K562 (cell line): ENCODE measurements around the gene CTSW. TPM values are rescaled to one million over a fixed set of nuclear protein-coding genes. Genes with fewer than 3 reads are reported as not detected.

Experiments used
- C11orf30 ChIP-seq: fragments of 450-650 bp; IDR thresholded peaks from 2 replicates; pipeline ENCODE4 v1.6.1; 2016; ENCODE audit warnings: low read depth, mild to moderate bottlenecking
- CTCFL ChIP-seq: IDR thresholded peaks from 2 replicates; pipeline ENCODE4 v1.6.1; 2011; ENCODE audit warnings: borderline replicate concordance, low read depth, mild to moderate bottlenecking, moderate library complexity, low read length; ENCODE audit not compliant: insufficient read depth, poor library complexity, severe bottlenecking
- FOXA1 ChIP-seq: fragments of 450-650 bp; IDR thresholded peaks from 2 replicates; pipeline ENCODE4 v1.6.1; 2016; ENCODE audit warnings: mild to moderate bottlenecking, borderline replicate concordance
- GTF2E2 ChIP-seq: fragments of 200-800 bp; sonication (Bioruptor generic); IDR thresholded peaks from 2 replicates; pipeline ENCODE4 v1.6.1; 2016; ENCODE audit warnings: missing genetic modification characterization, missing compliant biosample characterization
- IRF2 ChIP-seq: sonication (generic); formaldehyde crosslinking; IDR thresholded peaks from 2 replicates; pipeline ENCODE4 v1.8.1; 2022; ENCODE audit warnings: mild to moderate bottlenecking, missing genetic modification reagents
- MAFK ChIP-seq: IDR thresholded peaks from 2 replicates; pipeline ENCODE4 v1.6.1; 2011; ENCODE audit warnings: low read length, improper control_type of control experiment
- MAZ ChIP-seq, 2 experiments: fragments of 450-650 bp in 1 of 2; sonication (generic) in 1 of 2; formaldehyde crosslinking; IDR thresholded peaks in 1 of 2; conservative IDR thresholded peaks in 1 of 2; 2 replicates each; pipeline versions ENCODE4 v1.4.0 to v1.5.0; 2020; ENCODE audit warnings: mild to moderate bottlenecking in 1 of 2, missing genetic modification reagents in 1 of 2
- MEF2A ChIP-seq: IDR thresholded peaks from 2 replicates; pipeline ENCODE4 v1.6.1; 2011; ENCODE audit warnings: low read depth, mild to moderate bottlenecking, low read length, moderate library complexity; ENCODE audit not compliant: control insufficient read depth
- RB1 ChIP-seq: fragments of 450-650 bp; IDR thresholded peaks from 2 replicates; pipeline ENCODE4 v1.6.1; 2017; ENCODE audit warnings: low read depth, mild to moderate bottlenecking
- STAT5A ChIP-seq: IDR thresholded peaks from 2 replicates; pipeline ENCODE4 v1.6.1; 2012; ENCODE audit warnings: low read length, inconsistent platforms, borderline replicate concordance
- TAF15 ChIP-seq: fragments of 200-400 bp; formaldehyde crosslinking; IDR thresholded peaks from 2 replicates; pipeline ENCODE4 v1.6.1; 2017; ENCODE audit warnings: mild to moderate bottlenecking, low read depth, low read length, moderate library complexity
- TCF15 ChIP-seq: fragments of 250-450 bp; sonication (Bioruptor Pico); IDR thresholded peaks from 2 replicates; pipeline ENCODE4 v1.8.0; 2022; ENCODE audit warnings: moderate library complexity, mild to moderate bottlenecking, inconsistent platforms
- TFE3 ChIP-seq: fragments of 450-650 bp; formaldehyde crosslinking; IDR thresholded peaks from 2 replicates; pipeline ENCODE4 v1.4.0; 2020; ENCODE audit warnings: mild to moderate bottlenecking, mixed read lengths
- ZMIZ1 ChIP-seq, 2 experiments: fragments of 150-350 bp in 1 of 2; IDR thresholded peaks; 2 replicates each; pipeline ENCODE4 v1.6.1; 2012 to 2016; ENCODE audit warnings: low read depth in 2 of 2, low read length in 2 of 2, mild to moderate bottlenecking in 1 of 2, moderate library complexity in 1 of 2
- ZNF274 ChIP-seq: IDR thresholded peaks from 2 replicates; pipeline ENCODE4 v1.6.1; 2011; ENCODE audit warnings: low read depth, mild to moderate bottlenecking, low read length, moderate library complexity, borderline replicate concordance
- ZNF639 ChIP-seq, 2 experiments: fragments of 200-800 bp in 1 of 2; sonication (Bioruptor generic) in 1 of 2; sonication (generic) in 1 of 2; formaldehyde crosslinking in 1 of 2; IDR thresholded peaks in 1 of 2; conservative IDR thresholded peaks in 1 of 2; 2 replicates each; pipeline versions ENCODE4 v1.5.0 to v1.6.1; 2016 to 2020; ENCODE audit warnings: missing compliant biosample characterization in 1 of 2, missing genetic modification characterization in 1 of 2, missing genetic modification reagents in 1 of 2
- ZNF699 ChIP-seq: fragments of 250-450 bp; sonication (Bioruptor Pico); IDR thresholded peaks from 2 replicates; pipeline ENCODE4 v1.8.0; 2021; ENCODE audit warnings: mild to moderate bottlenecking, moderate library complexity; ENCODE audit not compliant: insufficient replicate concordance
- ZNF766 ChIP-seq: fragments of 200-800 bp; sonication (Bioruptor generic); conservative IDR thresholded peaks from 2 replicates; pipeline ENCODE4 v1.6.1; 2016; ENCODE audit warnings: missing genetic modification characterization, missing compliant biosample characterization
- polyA plus RNA-seq, 8 experiments: library from polyadenylated mRNA; depleted of rRNA in 4 of 8; stranded (reverse) in 5 of 8; unstranded in 3 of 8; fragments of >200 nt; fragmentation: Nextera tagmentation in 2 of 8; fragmentation: Illumina TruSeq in 1 of 8; extraction: Ambion mirVana in 2 of 8; extraction: Trizol in 1 of 8; gene quantifications; 2 replicates each; pipeline versions ENCODE4 v1.2.1 to v1.2.3, GENCODE V29; 2011 to 2014; ENCODE audit warnings: inconsistent platforms in 1 of 8, missing spikeins in 1 of 8
- total RNA-seq, 7 experiments: library from RNA; depleted of rRNA in 6 of 7; stranded (reverse); fragments of >200 nt in 6 of 7; fragmentation: Illumina TruSeq in 2 of 7; extraction: Trizol in 2 of 7; gene quantifications; 2 replicates each; pipeline versions ENCODE4 v1.2.1 to v1.2.3, GENCODE V29; 2011 to 2021; ENCODE audit warnings: low replicate concordance in 1 of 7

The CTSW gene
- total and polyA plus RNA-seq, 9 of the 15 experiments (the other 6 are each of a cell fraction or from before 2014, with no cell fraction given) = 0.04 TPM; not detected in 8

GRCh38 chr11:65859812-65860277 lies 19.8 kb upstream of the CTSW start (continued):
- peak in 1 of 2 experiments; percentile 4; a peak in 1 of 4 replicates for TF ChIP-seq ZNF639 (CRISPR knock-in tag; conservative IDR thresholded peaks at IDR 0.05 in 1 of 2, IDR thresholded peaks at IDR 0.05 in 1 of 2)
- no peak for TF ChIP-seq TFE3 (CRISPR knock-in tag)
- no peak for TF ChIP-seq ZNF274
- no peak for TF ChIP-seq RB1
- TF ChIP-seq ZNF766 (CRISPR knock-in tag) = no peak
- TF ChIP-seq STAT5A = no peak
- no peak for TF ChIP-seq TAF15
- TF ChIP-seq IRF2 (CRISPR knock-in tag) = no peak
- TF ChIP-seq MAZ (CRISPR knock-in tag; conservative IDR thresholded peaks at IDR 0.05 in 1 of 2, IDR thresholded peaks at IDR 0.05 in 1 of 2) = no peak
- TF ChIP-seq C11orf30 = no peak
- TF ChIP-seq ZNF699 (CRISPR knock-in tag) = no peak
- TF ChIP-seq TCF15 (CRISPR knock-in tag) = no peak
- no peak for TF ChIP-seq ZMIZ1 (IDR thresholded peaks at IDR 0.05; ENCODE audit: low read depth in 2 of 2, low read length in 2 of 2)
- no peak for TF ChIP-seq MEF2A
- TF ChIP-seq GTF2E2 (tag) = peak; percentile 90
- no peak for TF ChIP-seq MAFK
- no peak for TF ChIP-seq FOXA1
- no peak for TF ChIP-seq CTCFL
